ENCODE results near the gene VTA1.

DNA sequence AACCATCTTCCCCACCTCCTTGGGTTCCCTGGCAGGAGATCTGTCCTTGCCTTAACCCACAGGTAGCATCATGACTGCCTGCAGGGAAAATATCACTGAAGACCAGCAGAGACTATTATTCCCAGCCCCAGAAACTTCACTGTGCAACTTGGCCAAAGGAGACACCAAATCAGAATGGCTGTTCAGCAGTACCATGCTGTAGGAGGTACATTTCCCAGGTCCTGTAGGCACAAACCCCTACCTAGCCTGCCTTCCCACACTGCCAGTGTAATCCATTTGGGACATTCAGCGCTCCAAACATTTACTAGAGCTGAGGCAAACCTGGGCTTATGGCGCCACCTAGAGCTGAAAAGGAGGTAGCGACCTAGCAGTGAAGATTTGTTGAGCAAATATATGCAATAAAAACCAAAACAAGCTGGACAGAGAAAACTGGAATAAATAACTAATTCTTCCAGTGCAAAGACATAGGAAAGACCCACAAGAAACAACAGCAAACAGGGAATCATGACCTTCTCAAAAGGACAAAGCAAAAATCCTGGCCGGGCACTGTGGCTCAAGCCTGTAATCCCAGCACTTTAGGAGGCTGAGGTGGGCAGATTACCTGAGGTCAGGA is 60.3 kb downstream of the VTA1 start:
- no peak for TF ChIP-seq TAF1 (IDR thresholded peaks at IDR 0.05; ENCODE audit: borderline replicate concordance, low read depth, low read length)
- no peak for TF ChIP-seq POLR2A (IDR thresholded peaks at IDR 0.05; ENCODE audit: low read depth, low read length)
